Stimulated activated CD4-positive, alpha-beta T cell treated with anti-CD3 and anti-CD28 coated beads, Interleukin-1b, Interleukin-23, amount 100 ng/mL, for 48 hours (primary cell): ENCODE measurements around the gene AIMP1.
"Not testable (repeated sequence)": the region's sequence is repeated elsewhere in the genome, so short reads cannot be mapped to it uniquely, and the experiment has no call there.

Experiments
- DNase-seq: peaks from one replicate; pipeline ENCODE4 v3.0.0-alpha.2; 2020

AIMP1 gene

GRCh38 chr4:106353786-106354185 lies 37.4 kb downstream of the AIMP1 start:
- no peak for DNase-seq

DNA sequence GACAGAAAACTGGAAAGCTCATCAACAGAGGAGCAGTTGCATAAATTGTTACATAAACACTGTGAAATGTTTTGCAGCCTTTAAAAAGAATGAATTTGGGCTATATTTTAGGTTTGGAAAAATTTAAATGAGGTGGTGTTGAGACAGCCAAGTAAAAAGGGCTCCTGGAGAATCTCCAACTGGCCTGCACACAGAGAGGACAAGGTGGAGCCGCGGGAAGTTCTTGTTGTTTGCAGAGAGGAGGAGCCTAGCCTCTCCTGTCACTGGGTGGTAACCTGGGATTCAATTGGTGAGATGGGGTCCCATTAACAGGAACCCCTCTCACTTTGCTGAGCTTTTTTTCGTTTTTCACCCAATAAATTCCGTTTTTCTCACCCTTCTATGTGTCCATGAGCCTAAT lies 38.8 kb downstream of the AIMP1 start:
- no peak for DNase-seq

DNA sequence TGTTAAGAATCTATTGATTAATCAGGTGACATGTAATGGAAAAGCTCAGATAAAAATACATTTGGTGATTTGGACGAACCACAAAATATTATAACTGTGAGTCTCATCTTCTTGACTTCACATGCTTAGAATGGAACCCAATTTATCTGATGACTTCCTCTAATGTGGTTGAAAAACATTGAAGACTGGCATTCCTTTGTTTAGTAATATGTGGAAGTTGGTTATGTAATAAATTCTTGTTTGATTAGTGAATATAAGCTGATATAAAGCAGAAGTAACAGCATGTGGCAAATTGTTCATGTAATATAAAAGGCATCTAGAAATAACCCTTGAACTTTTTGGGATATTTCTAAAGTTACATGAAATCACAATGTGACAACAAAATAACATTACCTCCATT lies 42.5 kb downstream of the AIMP1 start:
- no peak for DNase-seq

GRCh38 chr4:106362086-106362825 lies 45.9 kb downstream of the AIMP1 start:
- DNase-seq, result no peak

DNA sequence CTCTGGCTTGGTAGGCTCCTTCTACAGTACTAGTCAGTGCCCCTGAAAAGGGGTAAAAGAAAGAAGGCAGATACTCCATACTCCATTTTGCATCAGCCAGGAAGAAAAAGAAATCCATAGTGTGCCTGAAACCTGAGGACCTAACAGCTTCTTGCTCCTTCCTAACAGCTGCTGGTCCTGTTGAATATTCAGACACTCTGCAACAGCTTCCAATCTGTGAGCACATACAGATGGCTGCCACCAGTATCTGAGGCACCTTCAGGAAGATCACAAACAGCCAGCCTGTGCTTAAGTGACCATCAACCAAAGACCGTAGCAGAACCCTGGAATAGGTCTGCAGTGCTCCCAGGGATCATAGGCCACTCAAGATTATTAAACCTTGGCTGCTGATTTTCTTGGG lies 47.9 kb downstream of the AIMP1 start:
- no peak for DNase-seq

GRCh38 chr4:106365613-106366012 lies 49.3 kb downstream of the AIMP1 start:
- DNase-seq, result no peak

GRCh38 chr4:106366026-106366425 lies 49.7 kb downstream of the AIMP1 start:
- DNase-seq, result no peak

DNA sequence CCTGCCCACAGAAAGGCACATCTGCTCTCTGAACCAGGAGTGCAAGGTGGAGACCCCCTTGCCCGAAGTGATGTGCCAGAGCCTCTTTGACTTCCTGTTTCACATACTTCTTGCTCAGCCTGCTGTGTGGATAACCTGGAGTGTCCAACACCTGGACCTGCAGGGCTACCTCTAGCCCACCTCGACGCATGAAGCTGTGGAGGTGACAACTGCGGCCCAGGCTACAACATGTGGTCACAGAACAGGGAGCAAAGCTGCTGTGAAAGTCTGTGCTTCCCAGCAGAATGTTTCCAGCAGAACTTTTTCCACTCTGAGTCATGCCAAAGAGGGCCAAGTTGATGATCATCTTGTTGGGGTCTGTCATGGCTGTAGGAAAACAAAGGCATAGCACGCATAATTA lies 50.7 kb downstream of the AIMP1 start:
- DNase-seq, result no peak

- no peak for DNase-seq
These were observed 52.3 kb downstream of the AIMP1 start, which contains the start of gene GIMD1 for GRCh38 chr4:106368678-106369077. TSS of gene GIMD1 (minus strand) at chr4:106368778. CDS start at chr4:106367435, 1,343 bp downstream.

- DNase-seq, result no peak
These were observed 53.2 kb downstream of the AIMP1 start for GRCh38 chr4:106369456-106370060.

- DNase-seq, result no peak
These were observed 53.9 kb downstream of the AIMP1 start for GRCh38 chr4:106370214-106370613.

DNA sequence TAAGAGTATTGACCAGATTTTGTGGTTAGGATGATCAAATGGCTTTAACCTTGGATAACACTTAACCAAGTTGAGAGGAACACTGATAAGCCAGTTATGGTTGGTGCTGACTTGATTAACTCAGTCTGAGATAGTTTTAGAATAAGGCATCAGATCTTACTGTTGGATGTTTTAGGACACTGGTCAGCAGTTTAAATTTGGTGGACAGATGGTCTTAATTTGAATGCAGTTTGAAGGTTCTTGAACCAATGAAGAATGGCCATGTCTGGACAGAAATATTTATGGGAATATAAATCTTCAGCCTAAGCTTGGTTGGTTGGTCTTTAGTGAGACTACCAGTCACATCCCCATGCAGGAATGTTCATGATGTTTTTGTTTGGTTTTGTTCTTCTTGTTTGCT lies 54.8 kb downstream of the AIMP1 start:
- DNase-seq, result no peak

DNA sequence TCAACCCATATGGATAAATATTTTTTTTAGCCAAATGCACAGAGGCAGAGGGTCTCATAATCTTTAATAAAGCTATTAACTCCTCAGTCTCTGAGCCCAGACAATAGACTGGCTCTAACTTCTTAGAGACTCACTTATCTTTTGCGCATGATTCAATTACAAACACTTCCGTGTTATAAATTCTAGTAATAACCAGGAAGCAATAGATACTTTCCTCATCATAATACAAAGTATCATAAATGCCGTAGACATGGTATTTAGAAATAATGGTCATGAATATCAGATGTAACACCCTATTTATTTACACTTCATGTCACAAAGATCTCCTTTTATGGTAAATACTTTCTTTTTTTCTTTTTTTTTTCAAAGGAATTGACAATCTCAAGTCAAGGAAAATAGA lies 56.7 kb downstream of the AIMP1 start:
- DNase-seq, result no peak

DNA sequence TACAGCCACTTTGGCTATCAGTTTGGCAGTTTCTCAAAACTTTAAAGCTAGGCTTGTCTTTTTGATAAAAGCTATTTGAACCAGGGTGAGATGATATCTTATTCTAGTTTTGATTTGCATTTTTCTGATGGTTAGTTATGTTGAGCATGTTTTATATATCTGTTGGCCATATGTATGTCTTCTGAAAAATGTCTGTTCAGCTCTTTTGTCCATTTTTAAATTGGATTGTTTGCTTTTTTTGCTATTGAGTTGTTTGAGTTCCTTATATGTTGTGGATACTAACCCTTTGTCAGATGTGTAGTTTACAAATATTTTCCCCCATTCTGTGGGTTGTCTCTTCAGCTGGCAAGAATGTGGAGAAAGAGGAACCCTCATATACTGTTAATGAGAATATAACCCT lies 63.8 kb downstream of the AIMP1 start:
- no peak for DNase-seq

- DNase-seq, result no peak
These were observed 68.5 kb downstream of the AIMP1 start for GRCh38 chr4:106384878-106385277.

GRCh38 chr4:106385853-106386393 lies 69.6 kb downstream of the AIMP1 start:
- no peak for DNase-seq

GRCh38 chr4:106395582-106395981 lies 79.2 kb downstream of the AIMP1 start:
- no peak for DNase-seq

DNA sequence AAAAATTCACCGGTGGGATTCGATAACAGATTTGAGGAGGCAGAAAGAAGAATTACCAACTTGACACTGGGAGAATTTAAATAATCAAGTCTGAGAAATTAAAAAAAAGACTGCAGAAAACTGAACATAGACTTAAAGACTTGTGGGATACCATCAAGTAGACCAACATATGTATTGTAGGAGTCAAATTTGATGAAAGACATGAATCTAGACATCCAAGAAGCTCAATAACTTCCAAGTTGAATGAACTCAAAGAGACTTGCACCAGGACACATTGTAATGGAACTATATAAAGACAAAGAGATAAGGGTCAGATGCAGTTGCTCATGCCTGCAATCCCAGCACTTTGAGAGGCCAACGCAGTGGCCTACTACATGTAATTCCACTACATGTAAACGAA lies 82.5 kb downstream of the AIMP1 start:
- DNase-seq, result not testable (repeated sequence)
